ENCODE measurements around the gene MRPL21. TPM values are rescaled to one million over a fixed set of nuclear protein-coding genes. Genes with fewer than 3 reads are reported as not detected.
A peak's percentile ranks its signal among the peaks of the same experiment; 100 is the strongest.
"Not testable (repeated sequence)": the region's sequence is repeated elsewhere in the genome, so short reads cannot be mapped to it uniquely, and the experiment has no call there.

Gene MRPL21
- total RNA-seq, 1 donor from 2014 or later, result 121 TPM

DNA sequence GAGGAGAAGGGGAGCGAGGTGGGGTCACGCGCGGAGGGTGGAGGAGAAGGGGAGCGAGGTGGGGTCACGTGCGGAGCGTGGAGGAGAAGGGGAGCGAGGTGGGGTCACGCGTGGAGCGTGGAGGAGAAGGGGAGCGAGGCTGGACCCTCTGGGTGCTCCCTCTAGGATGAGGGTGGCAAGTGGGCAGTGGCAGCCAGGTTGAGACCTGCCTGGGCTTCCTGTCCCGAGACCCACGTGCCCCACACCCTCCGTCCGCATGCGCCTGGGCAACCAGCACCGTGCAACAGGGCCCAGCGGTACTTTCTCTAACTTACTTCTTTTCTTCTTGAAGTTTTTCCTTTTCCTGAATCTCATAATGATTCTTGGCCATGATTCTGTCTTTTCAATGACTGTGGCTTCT, 11.1 kb downstream of the MRPL21 start:
- DNase-seq (ENCODE audit: low spot score), result no peak
- intact Hi-C loops (cut with micrococcal nuclease), result no loop called here
- H3K4me3 Mint-ChIP-seq, result no peak overlapping the region
- H3K9me3 Mint-ChIP-seq, result no peaks in the 10 kb centered on the region
- H3K27me3 Mint-ChIP-seq (ENCODE audit: insufficient read depth), result no peaks in the 10 kb centered on the region
- no peaks in the 10 kb centered on the region for H3K4me1 Mint-ChIP-seq (ENCODE audit: low read depth)
- H3K36me3 Mint-ChIP-seq (ENCODE audit: low read depth), result peaks cover 30% of the 10 kb centered on the region
- H3K27ac Mint-ChIP-seq, result no peak overlapping the region

DNA sequence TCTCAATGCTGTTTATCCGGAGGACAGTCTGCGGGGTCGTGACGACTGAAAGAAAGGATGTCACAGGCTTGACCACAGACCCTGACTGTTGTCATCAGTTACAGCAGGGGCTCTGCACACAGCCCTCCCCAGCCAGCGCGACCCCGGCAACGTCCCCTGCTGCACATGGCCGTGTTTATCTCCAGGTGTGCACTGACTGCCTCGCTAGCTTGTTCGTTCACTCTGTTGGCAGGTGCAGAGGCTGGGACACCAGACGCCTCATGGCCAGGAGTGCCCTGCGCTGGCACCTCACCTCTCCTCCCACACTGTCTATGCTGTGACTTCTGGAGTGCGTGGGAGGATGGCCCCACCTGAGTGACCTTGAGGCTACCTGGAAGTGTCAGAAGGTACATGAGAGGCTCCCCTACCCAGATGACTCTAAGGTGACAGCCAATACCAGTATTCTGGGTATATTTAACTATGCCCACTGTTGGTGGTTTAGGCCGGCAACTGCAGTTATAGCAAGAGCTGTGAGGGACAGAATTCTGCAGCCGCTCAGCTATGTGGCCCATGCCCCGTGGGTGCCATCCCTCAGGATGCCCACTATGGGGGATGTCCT, 12.2 kb downstream of the MRPL21 start:
- no peak overlapping the region for H3K4me3 Mint-ChIP-seq
- H3K27ac Mint-ChIP-seq, result no peak overlapping the region
- no peaks in the 10 kb centered on the region for H3K9me3 Mint-ChIP-seq
- H3K4me1 Mint-ChIP-seq (ENCODE audit: low read depth), result no peaks in the 10 kb centered on the region
- H3K27me3 Mint-ChIP-seq (ENCODE audit: insufficient read depth), result no peaks in the 10 kb centered on the region
- intact Hi-C loops (cut with micrococcal nuclease), result no loop called here
- peaks cover 28% of the 10 kb centered on the region for H3K36me3 Mint-ChIP-seq (ENCODE audit: low read depth)
- DNase-seq (ENCODE audit: low spot score), result no peak

DNA sequence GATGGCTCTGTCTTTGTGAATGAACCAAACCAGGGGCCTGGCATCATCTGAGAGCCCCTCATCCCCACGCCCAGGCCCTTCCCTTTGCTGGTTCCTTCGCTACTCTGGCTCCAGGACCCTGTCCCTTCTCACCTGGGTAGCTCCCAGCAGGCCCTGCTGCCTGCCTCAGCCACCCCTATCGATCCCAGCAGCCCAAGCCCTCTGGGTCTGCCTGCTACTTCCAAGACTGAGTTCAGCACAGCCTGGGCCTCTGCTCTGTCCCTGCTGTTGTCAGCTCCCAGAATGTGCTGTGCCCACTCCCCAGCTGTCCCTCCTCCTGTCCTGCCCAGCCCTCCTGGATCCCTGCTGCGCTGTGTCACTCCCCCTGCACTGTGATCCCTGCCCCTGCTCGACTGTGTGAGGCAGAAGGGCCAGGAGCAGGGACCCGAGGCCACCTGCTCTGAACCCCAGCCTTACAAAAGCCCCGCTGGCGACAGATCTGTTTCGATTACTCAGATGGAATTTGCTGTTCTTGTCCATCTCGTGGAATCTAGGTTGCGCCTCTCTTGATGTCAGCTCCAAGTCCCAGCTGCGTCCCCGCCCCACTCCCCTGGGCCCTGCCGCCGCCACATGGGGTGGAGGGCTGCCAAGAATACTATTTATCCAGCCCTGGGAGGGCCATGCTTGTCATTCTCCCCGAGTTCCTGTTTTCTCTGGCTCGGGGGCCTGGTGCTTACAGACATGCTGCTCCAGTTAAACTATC, 13.0 kb downstream of the MRPL21 start:
- Mint-ChIP-seq H3K9me3 (no peaks in the 10 kb centered on the region), H3K4me1 (ENCODE audit: low read depth) (no peaks in the 10 kb centered on the region), H3K36me3 (ENCODE audit: low read depth) (peaks cover 26% of the 10 kb centered on the region), H3K27me3 (ENCODE audit: insufficient read depth) (no peaks in the 10 kb centered on the region), H3K4me3 (no peak overlapping the region), H3K27ac (no peak overlapping the region)
- no peak for DNase-seq (ENCODE audit: low spot score)
- intact Hi-C loops (cut with micrococcal nuclease), result no loop called here

GRCh38 chr11:68889948-68890446, 13.6 kb downstream of the MRPL21 start:
- Mint-ChIP-seq H3K4me1 (ENCODE audit: low read depth) (no peaks in the 10 kb centered on the region), H3K27me3 (ENCODE audit: insufficient read depth) (no peaks in the 10 kb centered on the region), H3K4me3 (no peak overlapping the region), H3K27ac (no peak overlapping the region), H3K36me3 (ENCODE audit: low read depth) (peaks cover 26% of the 10 kb centered on the region), H3K9me3 (no peaks in the 10 kb centered on the region)
- DNase-seq (ENCODE audit: low spot score), result no peak
- intact Hi-C loops (cut with micrococcal nuclease), result no loop called here

DNA sequence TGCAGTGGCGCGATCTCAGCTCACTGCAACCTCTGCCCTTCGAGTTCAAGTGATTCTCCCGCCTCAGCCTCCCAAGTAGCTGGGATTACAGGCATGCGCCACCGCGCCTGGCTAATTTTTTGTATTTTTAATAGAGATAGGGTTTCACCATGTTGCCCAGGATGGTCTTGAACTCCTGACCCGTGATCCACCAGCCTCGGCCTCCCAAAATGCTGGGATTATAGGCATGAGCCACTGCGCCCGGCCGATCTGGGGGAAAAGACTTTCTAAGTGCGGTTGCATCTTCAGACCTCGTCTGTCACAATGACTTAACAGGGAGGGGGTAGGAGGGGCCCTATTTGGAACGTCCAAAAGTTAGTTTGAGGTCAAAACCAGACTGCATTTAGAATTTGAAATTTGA, 18.8 kb downstream of the MRPL21 start:
- intact Hi-C loops (cut with micrococcal nuclease); H3K36me3 Mint-ChIP-seq (ENCODE audit: low read depth); H3K9me3 Mint-ChIP-seq; H3K27ac Mint-ChIP-seq; H3K4me1 Mint-ChIP-seq (ENCODE audit: low read depth); H3K27me3 Mint-ChIP-seq (ENCODE audit: insufficient read depth); DNase-seq (ENCODE audit: low spot score); H3K4me3 Mint-ChIP-seq: not testable (repeated sequence)

DNA sequence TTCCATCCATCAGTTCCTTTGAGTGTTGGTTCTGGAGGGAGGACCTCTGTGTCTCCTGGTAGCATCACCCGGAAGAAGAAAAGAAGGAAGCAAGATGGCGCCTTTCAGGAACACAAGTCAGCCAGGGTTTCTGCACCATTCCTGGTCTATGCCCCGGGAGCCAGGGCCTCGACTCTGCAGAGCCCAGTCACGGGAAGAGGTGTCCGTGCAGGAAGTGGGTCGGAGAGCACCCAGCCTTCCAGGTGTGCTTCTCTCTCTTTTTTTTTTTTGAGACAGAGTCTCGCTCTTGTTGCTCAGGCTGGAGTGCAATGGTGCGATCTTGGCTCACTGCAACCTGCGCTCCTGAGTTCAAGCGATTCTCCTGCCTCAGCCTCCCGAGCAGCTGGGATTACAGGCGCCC, 21.2 kb downstream of the MRPL21 start:
- no peak overlapping the region for H3K4me3 Mint-ChIP-seq
- H3K27ac Mint-ChIP-seq, result no peak overlapping the region
- H3K9me3 Mint-ChIP-seq, result no peaks in the 10 kb centered on the region
- H3K27me3 Mint-ChIP-seq (ENCODE audit: insufficient read depth), result no peaks in the 10 kb centered on the region
- DNase-seq (ENCODE audit: low spot score), result no peak
- intact Hi-C loops (cut with micrococcal nuclease), result no loop called here
- H3K36me3 Mint-ChIP-seq (ENCODE audit: low read depth), result no peaks in the 10 kb centered on the region
- H3K4me1 Mint-ChIP-seq (ENCODE audit: low read depth), result no peaks in the 10 kb centered on the region

- no peaks in the 10 kb centered on the region for H3K36me3 Mint-ChIP-seq (ENCODE audit: low read depth)
- no peak overlapping the region for H3K27ac Mint-ChIP-seq
- no peaks in the 10 kb centered on the region for H3K4me1 Mint-ChIP-seq (ENCODE audit: low read depth)
- DNase-seq (ENCODE audit: low spot score), result no peak
- H3K27me3 Mint-ChIP-seq (ENCODE audit: insufficient read depth), result no peaks in the 10 kb centered on the region
- no peak overlapping the region for H3K4me3 Mint-ChIP-seq
- no peaks in the 10 kb centered on the region for H3K9me3 Mint-ChIP-seq
- intact Hi-C loops (cut with micrococcal nuclease), result no loop called here
Measured at GRCh38 chr11:68881320-68881719, 22.3 kb downstream of the MRPL21 start.

GRCh38 chr11:68880851-68881250, 22.8 kb downstream of the MRPL21 start:
- Mint-ChIP-seq H3K4me1 (ENCODE audit: low read depth) (no peaks in the 10 kb centered on the region), H3K36me3 (ENCODE audit: low read depth) (no peaks in the 10 kb centered on the region), H3K9me3 (no peaks in the 10 kb centered on the region), H3K4me3 (no peak overlapping the region), H3K27me3 (ENCODE audit: insufficient read depth) (no peaks in the 10 kb centered on the region), H3K27ac (no peak overlapping the region)
- intact Hi-C loops (cut with micrococcal nuclease), result no loop called here
- no peak for DNase-seq (ENCODE audit: low spot score)

DNA sequence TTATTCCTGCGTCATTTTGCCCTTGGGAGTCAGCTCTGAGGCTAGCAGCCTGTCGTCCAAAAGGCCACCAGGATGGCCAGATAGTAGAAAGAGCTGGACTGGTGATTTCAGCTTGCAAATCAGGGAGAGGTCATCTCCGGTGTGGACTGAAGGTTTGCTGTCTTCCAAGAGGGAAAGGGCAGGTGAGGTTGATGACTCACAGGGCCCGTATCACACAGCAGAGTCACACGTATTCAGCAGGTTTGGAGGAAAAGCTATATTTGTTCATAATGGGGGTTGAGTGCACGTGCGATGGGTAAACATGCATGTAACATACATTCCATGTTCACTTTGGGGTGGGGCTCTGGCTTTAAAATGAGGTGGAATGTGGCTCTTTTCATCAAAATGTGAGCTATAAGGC, 25.6 kb downstream of the MRPL21 start:
- intact Hi-C loops (cut with micrococcal nuclease), result no loop called here
- H3K27ac Mint-ChIP-seq, result no peak overlapping the region
- H3K4me3 Mint-ChIP-seq, result no peak overlapping the region
- H3K4me1 Mint-ChIP-seq (ENCODE audit: low read depth), result no peaks in the 10 kb centered on the region
- no peak for DNase-seq (ENCODE audit: low spot score)
- H3K36me3 Mint-ChIP-seq (ENCODE audit: low read depth), result no peaks in the 10 kb centered on the region
- no peaks in the 10 kb centered on the region for H3K9me3 Mint-ChIP-seq
- H3K27me3 Mint-ChIP-seq (ENCODE audit: insufficient read depth), result peaks cover 3% of the 10 kb centered on the region

GRCh38 chr11:68872216-68873003, 31.2 kb downstream of the MRPL21 start:
- no peaks in the 10 kb centered on the region for H3K9me3 Mint-ChIP-seq
- no peak overlapping the region for H3K4me3 Mint-ChIP-seq
- no peaks in the 10 kb centered on the region for H3K36me3 Mint-ChIP-seq (ENCODE audit: low read depth)
- DNase-seq (ENCODE audit: low spot score), result no peak
- no peak overlapping the region for H3K27ac Mint-ChIP-seq
- H3K27me3 Mint-ChIP-seq (ENCODE audit: insufficient read depth), result peaks cover 28% of the 10 kb centered on the region
- H3K4me1 Mint-ChIP-seq (ENCODE audit: low read depth), result peaks cover 10% of the 10 kb centered on the region
- intact Hi-C loops (cut with micrococcal nuclease), result no loop called here

DNA sequence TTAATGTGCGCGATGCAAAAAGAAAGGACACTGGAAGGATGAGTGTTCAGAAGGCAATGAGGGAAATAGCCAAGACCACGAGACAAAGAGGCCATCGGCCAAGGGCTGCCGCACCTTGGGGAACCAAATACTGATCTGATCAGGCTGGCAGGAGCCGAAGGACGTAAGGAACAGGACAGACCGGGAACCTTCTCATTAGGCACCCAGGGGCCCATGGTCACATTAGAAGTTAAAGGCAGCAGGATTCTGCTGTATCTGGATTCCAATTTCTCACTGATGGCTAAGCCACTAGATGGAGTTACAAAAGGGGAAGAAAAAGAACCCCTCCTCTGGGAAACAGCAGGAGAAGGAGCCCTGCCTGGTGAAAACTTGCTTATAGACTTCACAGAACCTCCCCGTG, 33.2 kb downstream of the MRPL21 start:
- peak overlapping the region; percentile 68 for H3K4me3 Mint-ChIP-seq

DNA sequence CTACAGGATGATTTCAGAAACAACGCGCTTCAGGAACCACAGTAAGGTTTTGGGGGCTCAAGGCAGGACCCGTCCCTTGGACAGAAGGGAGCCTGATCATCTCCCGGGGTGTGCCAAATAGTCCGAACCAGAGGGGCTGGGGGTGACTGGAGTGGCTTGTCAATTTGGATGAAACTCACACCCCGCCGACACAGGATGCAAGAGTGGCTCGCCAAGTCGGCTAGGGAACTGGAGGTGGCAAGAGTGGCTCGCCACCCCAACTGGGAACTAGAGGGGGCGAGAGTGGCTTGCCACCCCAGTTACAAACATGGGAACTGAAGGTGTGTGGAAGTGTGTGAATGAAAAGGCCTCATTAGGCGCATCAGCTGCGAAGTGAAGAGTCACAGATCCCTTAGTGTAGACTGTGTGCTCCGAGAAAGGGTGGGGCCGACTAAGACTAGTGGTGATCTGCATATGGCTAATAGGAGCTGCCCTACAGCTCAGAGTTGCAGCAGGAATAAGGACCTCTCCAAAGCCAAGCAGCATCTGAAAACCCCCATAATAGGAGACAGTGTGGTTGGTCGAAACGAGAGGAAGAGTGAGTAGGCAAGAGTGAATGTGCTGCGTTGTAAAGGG, 35.3 kb downstream of the MRPL21 start:
- H3K4me1 Mint-ChIP-seq (ENCODE audit: low read depth), result peaks cover 10% of the 10 kb centered on the region
- H3K27ac Mint-ChIP-seq, result no peak overlapping the region
- no peaks in the 10 kb centered on the region for H3K9me3 Mint-ChIP-seq
- H3K36me3 Mint-ChIP-seq (ENCODE audit: low read depth), result peaks cover 1% of the 10 kb centered on the region
- no peak for DNase-seq (ENCODE audit: low spot score)
- intact Hi-C loops (cut with micrococcal nuclease), result no loop called here
- H3K4me3 Mint-ChIP-seq, result no peak overlapping the region
- H3K27me3 Mint-ChIP-seq (ENCODE audit: insufficient read depth), result peaks cover 28% of the 10 kb centered on the region

More for the DNA sequence above, 33.2 kb downstream of the MRPL21 start:
- Mint-ChIP-seq H3K9me3 (no peaks in the 10 kb centered on the region), H3K4me1 (ENCODE audit: low read depth) (peaks cover 10% of the 10 kb centered on the region), H3K36me3 (ENCODE audit: low read depth) (peaks cover 1% of the 10 kb centered on the region), H3K27me3 (ENCODE audit: insufficient read depth) (peaks cover 30% of the 10 kb centered on the region), H3K27ac (no peak overlapping the region)
- DNase-seq (ENCODE audit: low spot score), result no peak
- intact Hi-C loops (cut with micrococcal nuclease), result no loop called here

- peaks cover 10% of the 10 kb centered on the region for H3K4me1 Mint-ChIP-seq (ENCODE audit: low read depth)
- H3K27me3 Mint-ChIP-seq (ENCODE audit: insufficient read depth), result peaks cover 19% of the 10 kb centered on the region
- intact Hi-C loops (cut with micrococcal nuclease), result no loop called here
- H3K4me3 Mint-ChIP-seq, result no peak overlapping the region
- peaks cover 1% of the 10 kb centered on the region for H3K36me3 Mint-ChIP-seq (ENCODE audit: low read depth)
- no peak for DNase-seq (ENCODE audit: low spot score)
- H3K27ac Mint-ChIP-seq, result no peak overlapping the region
- no peaks in the 10 kb centered on the region for H3K9me3 Mint-ChIP-seq
Measured at GRCh38 chr11:68867066-68867465, 36.6 kb downstream of the MRPL21 start.

All from activated T-helper 1 cell treated with anti-CD3 and anti-CD28 coated beads, Interleukin-12 subunit alpha, Interleukin-12 subunit beta, Interleukin-2, Interleukin-4 antibody, amounts not matched to agents 30 ng/mL and 10 ng/mL and 1 ng/mL, durations not matched to agents 14 hours and 24 hours and 36 hours (primary cell).